G401 (cell line): Measurements from ENCODE around the gene IFT81. TPM values are rescaled to one million over a fixed set of nuclear protein-coding genes. Genes with fewer than 3 reads are reported as not detected.
"Not testable (repeated sequence)": the region's sequence is repeated elsewhere in the genome, so short reads cannot be mapped to it uniquely, and the experiment has no call there.

Source experiments
- DNase-seq: peaks from one replicate; pipeline ENCODE4 v3.0.0-alpha.2; 2015; ENCODE audit warnings: low spot score
- in situ Hi-C: cut with HindIII; loops from 2 replicates; pipeline ENCODE4 v1.10.0; 2016; ENCODE audit warnings: low sequenced_read_pairs, mixed read lengths
- total RNA-seq: library from RNA; depleted of rRNA; stranded (reverse); fragments of >200 nt; shearing (Covaris generic); gene quantifications from 2 replicates; pipeline ENCODE4 v1.2.3, GENCODE V29; 2014; rRNA removed

Gene IFT81
- total RNA-seq, 1 experiment from 2014 or later, result 36.1 TPM

DNA sequence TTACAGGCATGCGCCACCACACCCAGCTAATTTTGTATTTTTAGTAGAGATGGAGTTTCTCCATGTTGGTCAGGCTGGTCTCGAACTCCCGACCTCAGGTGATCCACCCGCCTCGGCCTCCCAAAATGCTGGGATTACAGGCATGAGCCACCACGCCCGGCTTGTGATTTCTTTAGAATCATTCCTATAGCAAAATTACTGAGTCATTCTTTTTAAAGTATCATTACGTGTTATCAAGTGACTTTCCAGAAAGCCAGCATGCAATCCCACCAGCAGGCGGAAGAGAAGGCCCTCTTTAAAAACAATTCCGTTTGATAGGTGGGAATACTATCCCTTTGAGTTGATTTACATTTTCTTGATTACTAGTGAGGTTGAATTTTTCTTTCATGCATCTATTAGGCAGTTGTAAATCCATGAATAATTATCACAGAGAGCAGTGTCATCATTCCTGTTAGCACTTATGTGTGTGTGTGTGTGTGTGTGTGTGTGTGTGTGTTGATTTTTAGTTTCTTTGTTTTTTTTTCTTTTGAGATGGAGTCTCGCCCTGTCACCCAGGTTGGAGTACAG is 131.8 kb downstream of the IFT81 start:
- DNase-seq, in situ Hi-C loops: not testable (repeated sequence)

DNA sequence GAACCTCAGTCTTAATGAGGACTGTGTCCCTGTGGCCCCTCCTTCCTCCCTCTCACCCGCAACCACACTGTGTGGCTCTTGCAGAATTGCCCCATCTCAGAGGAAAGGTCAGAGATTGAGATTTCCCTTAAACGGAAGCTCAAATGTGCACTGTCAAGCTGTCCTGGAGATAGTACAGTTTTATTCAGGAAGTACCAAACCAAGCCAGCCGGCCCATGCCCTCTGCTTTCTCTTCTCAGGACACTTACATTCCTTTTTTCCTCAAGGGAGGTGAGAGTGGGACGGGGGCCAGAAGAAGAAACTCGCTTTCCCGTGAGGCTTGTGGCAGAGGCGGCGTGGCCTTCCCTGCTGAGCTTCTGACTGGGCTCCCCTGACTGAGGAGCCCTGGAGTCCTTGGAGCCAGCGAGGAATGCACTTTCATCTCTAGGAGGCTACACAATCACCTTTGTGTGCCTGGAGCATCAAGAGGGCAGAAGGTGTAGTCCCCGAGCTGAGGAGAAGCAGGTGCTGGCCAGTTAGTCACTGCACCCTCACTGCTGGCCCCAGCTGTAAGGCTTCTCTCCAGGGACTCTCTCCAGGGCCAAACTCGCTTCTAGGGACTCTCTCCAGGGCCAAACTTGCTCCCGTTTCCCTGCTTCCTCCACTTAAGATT is 132.7 kb downstream of the IFT81 start:
- in situ Hi-C loops, result no loop called here
- DNase-seq, result no peak

DNA sequence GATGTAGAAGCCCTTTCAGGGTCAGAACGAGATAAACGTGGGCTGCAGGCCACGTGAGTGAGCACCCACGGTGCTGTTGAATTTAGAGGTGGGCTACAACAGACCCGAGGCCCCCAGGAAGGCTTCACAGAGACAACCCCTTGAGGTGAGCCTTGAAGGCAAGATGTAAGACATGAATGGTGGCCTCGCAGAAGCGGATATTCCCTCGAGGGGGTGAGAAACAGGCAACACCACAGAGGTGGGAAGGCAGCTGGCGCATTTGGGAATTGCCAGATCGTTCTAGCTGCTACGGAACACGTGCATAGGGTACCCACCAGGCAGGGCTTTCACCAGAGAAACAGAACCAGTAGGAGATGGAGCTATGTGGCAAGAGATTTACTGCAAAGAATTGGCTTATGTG is 134.3 kb downstream of the IFT81 start:
- no peak for DNase-seq
- in situ Hi-C loops, result no loop called here

DNA sequence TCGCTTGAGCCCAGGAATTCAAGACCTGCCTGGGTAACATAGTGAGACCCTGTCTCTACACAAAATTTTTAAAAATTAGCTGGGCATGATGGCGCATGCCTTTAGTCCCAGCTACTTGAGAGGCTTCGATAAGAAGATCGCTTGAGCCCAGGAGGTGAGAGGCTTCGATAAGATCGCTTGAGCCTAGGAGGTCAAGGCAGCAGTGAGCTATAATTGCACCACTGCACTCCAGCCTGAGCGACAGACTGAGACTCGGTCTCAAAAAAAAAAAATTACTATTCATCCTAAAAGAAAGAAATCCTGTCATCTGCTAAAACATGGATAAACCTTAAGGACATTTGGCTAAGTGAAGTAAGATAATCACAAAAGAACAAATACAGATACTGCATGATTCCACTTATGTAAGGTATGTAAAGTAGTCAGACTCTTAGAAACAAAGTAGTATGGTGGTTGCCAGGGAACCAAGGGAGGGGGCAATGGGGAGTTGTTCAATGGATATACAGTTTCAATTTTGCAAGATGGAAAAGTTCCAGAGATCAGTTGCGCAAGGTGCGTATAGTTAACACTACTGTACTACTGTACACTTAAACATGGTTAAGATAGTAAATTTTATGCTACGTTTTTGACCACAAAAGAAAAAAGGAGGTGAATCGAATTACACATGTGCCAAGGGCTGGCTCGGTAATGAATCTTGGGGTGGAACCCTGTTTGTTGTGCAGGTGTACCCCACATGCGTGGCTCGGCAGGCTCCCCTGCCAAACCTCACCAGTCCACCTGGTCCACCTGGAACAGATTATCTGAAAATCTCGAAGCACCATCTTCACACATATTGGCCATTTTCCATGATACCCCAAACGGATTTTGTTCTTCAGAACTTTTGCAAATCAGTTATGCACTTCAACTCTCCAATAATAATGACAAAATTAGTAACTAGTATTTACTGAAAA is 138.6 kb downstream of the IFT81 start:
- DNase-seq, result no peak
- in situ Hi-C loops, result no loop called here

DNA sequence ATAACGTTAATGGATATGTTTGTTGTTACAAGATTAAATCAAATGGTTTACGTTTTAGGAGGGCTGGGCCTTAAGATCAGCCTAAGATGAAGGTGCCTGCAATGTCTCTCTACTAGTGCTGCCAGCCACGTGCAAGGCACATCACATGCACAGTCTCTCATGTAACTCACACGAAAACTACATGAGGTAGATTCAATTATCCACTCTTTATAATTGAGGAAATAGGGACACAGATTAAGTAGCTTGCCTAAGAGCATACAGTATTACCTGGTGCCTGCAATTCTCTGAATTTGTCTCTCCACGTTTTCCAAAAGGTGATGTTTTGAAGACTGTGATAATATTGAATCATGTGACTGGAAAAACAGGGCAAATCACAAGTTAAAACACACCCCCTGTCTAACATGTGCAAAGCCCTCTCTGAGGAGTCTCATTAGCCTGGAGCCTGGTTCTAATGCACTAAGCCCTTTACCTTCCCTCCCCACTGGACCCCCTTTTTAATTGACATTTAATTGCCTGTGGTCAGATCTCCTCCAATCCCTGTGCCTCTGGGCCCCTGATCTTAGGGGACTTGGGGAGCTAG is 142.3 kb downstream of the IFT81 start:
- in situ Hi-C loops, result no loop called here
- no peak for DNase-seq

DNA sequence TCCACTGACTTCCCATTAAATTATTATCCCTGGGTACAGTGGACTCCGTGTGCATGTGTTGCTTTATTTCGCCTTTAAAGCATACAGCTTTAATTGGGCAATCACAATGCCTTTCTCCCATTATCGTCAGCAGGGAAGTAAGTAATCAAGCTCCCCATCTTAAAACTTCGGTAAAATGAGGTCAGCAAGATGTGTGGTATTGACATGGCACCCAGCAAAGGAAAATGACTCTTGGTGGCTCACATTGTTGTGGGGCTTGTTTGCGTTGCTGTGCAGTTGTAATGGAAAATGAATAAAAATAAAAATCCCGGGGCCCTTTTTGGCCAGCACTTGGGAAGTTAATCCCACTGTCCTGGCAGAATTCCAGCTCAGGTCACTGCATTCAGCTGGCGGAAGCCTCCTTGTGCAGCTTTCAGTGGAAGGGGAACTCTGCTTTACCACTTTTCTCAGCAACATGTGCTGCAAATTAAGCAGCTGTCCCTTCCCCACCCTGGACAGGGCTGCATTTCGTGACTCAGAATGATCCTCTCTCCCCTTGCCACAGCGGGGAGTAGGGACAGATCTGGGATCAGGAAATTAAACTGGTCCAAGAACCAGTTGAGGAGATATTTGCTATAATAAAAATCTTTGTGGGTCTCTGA is 142.9 kb downstream of the IFT81 start:
- in situ Hi-C loops, result no loop called here
- DNase-seq, result no peak

Other genes starting within 250 kb of the IFT81 start
- 31.0 and 34.9 TPM in 2 replicates for gene GLTP, start 243.8 kb upstream of the IFT81 start, total RNA-seq
- gene TCHP, start 224.1 kb upstream of the IFT81 start, total RNA-seq, result 12.9 and 38.3 TPM in 2 replicates
- gene GIT2, start 128.0 kb upstream of the IFT81 start, total RNA-seq, result 11.4 and 21.1 TPM in 2 replicates
- gene ANKRD13A, start 124.9 kb upstream of the IFT81 start, total RNA-seq, result 17.1 and 38.2 TPM in 2 replicates
- 17.3 and 20.5 TPM in 2 replicates for gene C12orf76, start 75.8 kb upstream of the IFT81 start, total RNA-seq
- 15.1 and 20.3 TPM in 2 replicates for gene ATP2A2, start 156.9 kb downstream of the IFT81 start, total RNA-seq